Measurements from ENCODE around the gene TRAPPC3. TPM values are rescaled to one million over a fixed set of nuclear protein-coding genes. Genes with fewer than 3 reads are reported as not detected.

Gene TRAPPC3
- total RNA-seq, 1 experiment from 2014 or later: 52.7 TPM

- DNase-seq: peak; percentile 84
- Histone ChIP-seq H4K8ac (replicated peaks; ENCODE audit: insufficient read length, low read depth, low read length) (no peak overlapping the region), H3K18ac (ENCODE audit: insufficient read length, low read depth, low read length) (peak overlapping the region; percentile 75), H2BK120ac (ENCODE audit: low read depth, low read length, poor library complexity, severe bottlenecking) (no peak overlapping the region), H3K79me2 (ENCODE audit: insufficient read depth, low read length) (peaks cover 10% of the 10 kb centered on the region; the same call in 1 of the 2 replicates), H3T11ph (ENCODE audit: low read length) (no peak overlapping the region), H3K27ac (ENCODE audit: insufficient read length, low read depth, low read length) (peak overlapping the region; percentile 40), H2BK15ac (ENCODE audit: low read depth, low read length) (no peak overlapping the region), H2BK12ac (ENCODE audit: insufficient read length, low read depth, low read length) (no peak overlapping the region), H2AK5ac (ENCODE audit: insufficient read length, low read length) (no peak overlapping the region), H3K9me3 (ENCODE audit: control insufficient read depth, low read depth, low read length) (no peaks in the 10 kb centered on the region), H2AFZ (ENCODE audit: low read length) (no peak overlapping the region), H4K91ac (ENCODE audit: insufficient read length, low read depth, low read length) (no peak overlapping the region), H3K23me2 (ENCODE audit: insufficient read length, low read depth, low read length, poor library complexity, severe bottlenecking) (peaks cover 12% of the 10 kb centered on the region), H4K5ac (ENCODE audit: insufficient read length, low read depth, low read length) (no peak overlapping the region), H3K27me3 (ENCODE audit: insufficient read depth, low read length) (no peaks in the 10 kb centered on the region), H3K4ac (ENCODE audit: low read depth, low read length) (no peak overlapping the region), H3K56ac (ENCODE audit: insufficient read length, low read depth, low read length) (no peak overlapping the region), H3K4me1 (ENCODE audit: insufficient read depth, low read length) (0 out of 2 replicates have a peak, but pooled peaks cover 3% of the 10 kb centered on the region), H3K23ac (ENCODE audit: insufficient read length, low read depth, low read length) (no peak overlapping the region), H3K79me1 (ENCODE audit: insufficient read depth, low read depth, low read length, poor library complexity, severe bottlenecking) (peaks cover 4% of the 10 kb centered on the region), H2BK5ac (ENCODE audit: insufficient read length, low read length) (no peak overlapping the region), H3K14ac (ENCODE audit: insufficient read depth, low read length) (peak overlapping the region; percentile 55), H4K20me1 (ENCODE audit: control insufficient read depth, insufficient read depth, insufficient read length) (no peaks in the 10 kb centered on the region), H3K4me2 (ENCODE audit: insufficient read depth, insufficient read length, low read length) (peak overlapping the region; percentile 58), H3K9ac (ENCODE audit: extremely low read depth, insufficient read length, low read length) (peak overlapping the region; percentile 41), H2BK20ac (ENCODE audit: low read depth, low read length, poor library complexity, severe bottlenecking) (no peak overlapping the region)
- H3K4me3 Mint-ChIP-seq: peak overlapping the region; percentile 65 to 82
- H3K27ac Mint-ChIP-seq: peak overlapping the region; percentile 92 to 99 (median 98)
- TF ChIP-seq CTCF (conservative IDR thresholded peaks at IDR 0.05): peak; percentile 69; the same call in 2 of the 3 replicates
- no peaks in the 10 kb centered on the region for H3K9me3 Mint-ChIP-seq
- H3K4me1 Mint-ChIP-seq: peaks cover 29 to 36% of the 10 kb centered on the region in 2 experiments
- H3K27me3 Mint-ChIP-seq (ENCODE audit: low read depth): no peaks in the 10 kb centered on the region
- no CpG with 5 or more reads among the region's 12 CpGs for WGBS (ENCODE audit: extremely low coverage, insufficient read length, low lambda C conversion rate)
- H3K36me3 Mint-ChIP-seq (ENCODE audit: insufficient read depth in 1 of 3, low read depth in 3 of 3): peaks cover 0 to 3% (median 0%) of the 10 kb centered on the region in 3 experiments; a peak in 1 of 7 replicates
Measured at GRCh38 chr1:36160949-36161485, 11.7 kb upstream of the TRAPPC3 start.
